Measurements from ENCODE around the gene ACBD6. TPM values are rescaled to one million over a fixed set of nuclear protein-coding genes. Genes with fewer than 3 reads are reported as not detected.

The ACBD6 gene
- total RNA-seq, 1 experiment from 2014 or later = 48.5 TPM

DNA sequence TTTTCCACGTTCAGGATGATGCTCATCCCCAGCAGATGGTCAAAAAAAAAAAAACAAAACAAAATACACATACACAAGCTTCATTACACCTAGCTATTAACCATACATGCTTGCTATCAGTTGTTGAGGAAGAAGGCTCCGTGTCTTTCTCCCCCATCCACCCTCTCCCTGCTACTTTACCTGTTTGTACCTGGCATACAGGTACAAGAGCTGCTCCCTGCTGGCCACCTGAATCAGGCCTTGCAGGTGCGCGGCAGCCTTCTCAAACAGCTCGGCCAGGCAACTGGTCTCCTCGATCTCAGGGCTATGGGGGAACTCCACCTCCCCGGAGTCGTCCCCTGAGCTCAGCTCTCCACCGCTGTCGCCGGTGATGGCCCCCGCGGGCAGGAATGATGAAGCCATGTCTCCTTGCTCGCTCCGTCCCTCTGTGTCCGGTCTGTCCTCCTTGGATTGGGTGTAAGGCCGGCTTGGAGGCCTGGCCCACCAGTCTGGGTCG lies 464 bp downstream of the ACBD6 start:
- H3K4me1 ChIP-seq (ENCODE audit: control insufficient read depth, insufficient read depth, low read length) = peaks cover 11% of the 10 kb centered on the region; the same call in 1 of the 2 replicates
- DNase-seq (ENCODE audit: low read depth, low spot score) (no peak), ATAC-seq (no peak)
- BruUV-seq (replicated peaks) = no TSS peak
- intact Hi-C loops (cut with micrococcal nuclease; ENCODE audit: unreplicated experiment) (no loop called here), in situ Hi-C loops (cut with HindIII; ENCODE audit: low pct_unique_long_range_greater_than_20kb, low sequenced_read_pairs) (no loop called here)
- ChIA-PET CTCF (interaction anchor here (1.9 kb wide), 1 partner anchor 14 kb away, joined by 6 read pairs; no protein-coding TSS in a partner anchor), POLR2A (interaction anchor here (1.1 to 1.8 kb wide), 2 partner anchors 267 to 604 kb away, joined by 4 to 21 read pairs; no protein-coding TSS in a partner anchor)
- peak overlapping the region; percentile 96 to 99 for H3K4me3 ChIP-seq (ENCODE audit: low read depth in 2 of 2, low read length in 2 of 2)
- H3K27ac ChIP-seq (ENCODE audit: low read length) = peak overlapping the region; percentile 91
- H3K36me3 ChIP-seq (ENCODE audit: control insufficient read depth, insufficient read depth, low read length) = 0 out of 2 replicates have a peak, but pooled peaks cover 4% of the 10 kb centered on the region
- no peaks in the 10 kb centered on the region for H3K9me3 ChIP-seq (ENCODE audit: control insufficient read depth, insufficient read depth, low read depth, low read length)
- no peaks in the 10 kb centered on the region for H3K27me3 ChIP-seq (ENCODE audit: control insufficient read depth, insufficient read depth, low read length)
- TF ChIP-seq POLR2AphosphoS5 (IDR thresholded peaks at IDR 0.05; ENCODE audit: low read depth, low read length) (no peak), REST (IDR thresholded peaks at IDR 0.05; ENCODE audit: insufficient read depth in 1 of 2, low read depth in 2 of 2, low read length in 1 of 2) (no peak), TCF7L2 (IDR thresholded peaks at IDR 0.05; ENCODE audit: low read depth, low read length) (no peak), SIN3A (IDR thresholded peaks at IDR 0.05; ENCODE audit: borderline replicate concordance, insufficient read depth, low read depth, low read length) (no peak)
- TF ChIP-seq, protein P1, sequence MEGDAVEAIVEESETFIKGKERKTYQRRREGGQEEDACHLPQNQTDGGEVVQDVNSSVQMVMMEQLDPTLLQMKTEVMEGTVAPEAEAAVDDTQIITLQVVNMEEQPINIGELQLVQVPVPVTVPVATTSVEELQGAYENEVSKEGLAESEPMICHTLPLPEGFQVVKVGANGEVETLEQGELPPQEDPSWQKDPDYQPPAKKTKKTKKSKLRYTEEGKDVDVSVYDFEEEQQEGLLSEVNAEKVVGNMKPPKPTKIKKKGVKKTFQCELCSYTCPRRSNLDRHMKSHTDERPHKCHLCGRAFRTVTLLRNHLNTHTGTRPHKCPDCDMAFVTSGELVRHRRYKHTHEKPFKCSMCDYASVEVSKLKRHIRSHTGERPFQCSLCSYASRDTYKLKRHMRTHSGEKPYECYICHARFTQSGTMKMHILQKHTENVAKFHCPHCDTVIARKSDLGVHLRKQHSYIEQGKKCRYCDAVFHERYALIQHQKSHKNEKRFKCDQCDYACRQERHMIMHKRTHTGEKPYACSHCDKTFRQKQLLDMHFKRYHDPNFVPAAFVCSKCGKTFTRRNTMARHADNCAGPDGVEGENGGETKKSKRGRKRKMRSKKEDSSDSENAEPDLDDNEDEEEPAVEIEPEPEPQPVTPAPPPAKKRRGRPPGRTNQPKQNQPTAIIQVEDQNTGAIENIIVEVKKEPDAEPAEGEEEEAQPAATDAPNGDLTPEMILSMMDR (IDR thresholded peaks at IDR 0.05) = no peak

GRCh38 chr1:180500689-180501088 lies 1.7 kb downstream of the ACBD6 start:
- POLR2A ChIA-PET = interaction anchor here (0.7 kb wide), 1 partner anchor 148 kb away, joined by 7 read pairs; no protein-coding TSS in a partner anchor
- peak overlapping the region; percentile 23; the same call in 1 of the 2 replicates for H3K27ac ChIP-seq (ENCODE audit: low read length)
- peak overlapping the region; percentile 96 to 99; a peak in 3 of 4 replicates for H3K4me3 ChIP-seq (ENCODE audit: low read depth in 2 of 2, low read length in 2 of 2)
- H3K9me3 ChIP-seq (ENCODE audit: control insufficient read depth, insufficient read depth, low read depth, low read length) = no peaks in the 10 kb centered on the region
- H3K4me1 ChIP-seq (ENCODE audit: control insufficient read depth, insufficient read depth, low read length) = peaks cover 6% of the 10 kb centered on the region; the same call in 1 of the 2 replicates
- intact Hi-C loops (cut with micrococcal nuclease; ENCODE audit: unreplicated experiment) (no loop called here), in situ Hi-C loops (cut with HindIII; ENCODE audit: low pct_unique_long_range_greater_than_20kb, low sequenced_read_pairs) (no loop called here)
- TF ChIP-seq TCF7L2 (IDR thresholded peaks at IDR 0.05; ENCODE audit: low read depth, low read length) (no peak), REST (IDR thresholded peaks at IDR 0.05; ENCODE audit: insufficient read depth in 1 of 2, low read depth in 2 of 2, low read length in 1 of 2) (no peak), SIN3A (IDR thresholded peaks at IDR 0.05; ENCODE audit: borderline replicate concordance, insufficient read depth, low read depth, low read length) (no peak), POLR2AphosphoS5 (IDR thresholded peaks at IDR 0.05; ENCODE audit: low read depth, low read length) (no peak)
- TF ChIP-seq, protein P1 (IDR thresholded peaks at IDR 0.05) = no peak
- H3K36me3 ChIP-seq (ENCODE audit: control insufficient read depth, insufficient read depth, low read length) = 0 out of 2 replicates have a peak, but pooled peaks cover 4% of the 10 kb centered on the region
- CTCF ChIA-PET = no interaction called here
- no peaks in the 10 kb centered on the region for H3K27me3 ChIP-seq (ENCODE audit: control insufficient read depth, insufficient read depth, low read length)
- TSS peak; percentile 79 for BruUV-seq (replicated peaks)
- no peak for ATAC-seq
- DNase-seq (ENCODE audit: low read depth, low spot score) = no peak

Measured in Panc1 (cell line).